Stimulated activated CD4-positive, alpha-beta T cell treated with anti-CD3 and anti-CD28 coated beads, Interleukin-2, amount 100 ng/mL, for 4 hours (primary cell): ENCODE data around the gene ARL10.

Experiments used
- DNase-seq: peaks from one replicate; pipeline ENCODE4 v3.0.0-alpha.2; 2020; ENCODE audit warnings: low read depth

The ARL10 gene

GRCh38 chr5:176410486-176411180, 45.3 kb downstream of the ARL10 start:
- DNase-seq, result no peak

GRCh38 chr5:176412517-176413254, 47.4 kb downstream of the ARL10 start:
- no peak for DNase-seq

GRCh38 chr5:176413255-176413565, 47.9 kb downstream of the ARL10 start:
- DNase-seq, result no peak

DNA sequence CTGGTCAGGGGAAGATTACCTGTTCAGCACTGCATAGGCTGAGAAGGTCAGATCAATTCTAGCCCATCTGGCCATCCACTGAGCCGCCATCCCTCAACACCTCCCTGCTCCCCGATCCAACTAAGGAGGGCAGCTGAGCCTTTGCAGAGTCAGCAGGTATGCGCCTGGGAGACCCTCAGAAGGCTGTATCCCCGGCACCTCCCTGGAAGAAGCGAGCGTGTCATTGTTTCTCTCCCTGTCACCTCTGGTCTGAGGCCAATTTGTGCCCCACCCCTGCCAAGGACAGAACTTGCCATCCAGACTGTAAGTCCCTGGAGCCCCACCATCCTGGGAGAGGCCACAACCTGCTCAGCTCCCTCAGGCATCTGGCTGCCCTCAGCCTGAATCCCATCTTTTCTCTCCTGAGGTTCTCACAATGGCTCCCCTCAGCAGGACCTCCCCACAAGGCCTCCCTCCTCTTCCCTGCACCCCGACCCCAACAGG, 48.5 kb downstream of the ARL10 start:
- no peak for DNase-seq

DNA sequence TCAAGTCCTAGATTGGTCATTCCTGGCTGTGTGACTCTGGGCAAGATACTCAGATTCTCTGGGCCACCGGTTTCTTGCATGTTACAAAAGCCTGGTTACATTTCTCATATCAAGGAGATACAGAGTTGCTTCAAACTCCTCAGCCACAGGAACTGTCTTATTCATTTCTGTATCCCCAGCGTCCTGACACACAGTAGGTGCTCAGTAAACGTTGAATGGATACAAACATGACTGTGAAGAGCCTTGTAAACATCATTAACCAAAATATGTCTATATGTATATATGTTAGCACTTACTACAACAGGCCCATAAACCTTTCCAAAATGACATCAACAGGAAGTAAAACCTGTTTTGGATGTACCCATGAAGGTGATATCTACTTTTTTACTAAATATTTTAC, 49.4 kb downstream of the ARL10 start:
- no peak for DNase-seq

- no peak for DNase-seq
Measured at GRCh38 chr5:176415240-176415951, 50.1 kb downstream of the ARL10 start.

GRCh38 chr5:176415952-176416924, 51.0 kb downstream of the ARL10 start, which contains the start of gene CLTB:
Gene CLTB (minus strand): TSS chr5:176416539. CDS start chr5:176416363, 176 bp downstream.
- DNase-seq, result peak; percentile 85

GRCh38 chr5:176416965-176417364, 51.7 kb downstream of the ARL10 start:
- no peak for DNase-seq

GRCh38 chr5:176418251-176418650, 53.0 kb downstream of the ARL10 start:
- no peak for DNase-seq

DNA sequence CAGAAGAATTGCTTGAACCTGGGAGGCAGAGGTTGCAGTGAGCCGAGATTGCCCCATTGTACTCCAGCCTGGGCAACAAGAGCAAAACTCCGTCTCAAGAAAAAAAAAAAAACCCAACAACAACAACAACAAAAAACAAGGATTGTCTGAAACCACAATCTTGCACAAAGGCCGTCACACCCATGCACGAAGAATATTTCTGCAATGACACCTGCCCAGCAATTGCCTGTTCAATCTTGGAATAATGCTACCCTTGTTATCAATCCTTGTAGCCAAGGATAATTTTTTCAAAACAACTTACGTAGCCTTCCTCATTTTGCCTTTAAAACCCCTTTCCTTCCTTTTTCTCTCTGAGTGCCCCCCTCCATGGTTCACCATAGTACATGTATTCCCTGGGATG, 54.8 kb downstream of the ARL10 start:
- no peak for DNase-seq

DNA sequence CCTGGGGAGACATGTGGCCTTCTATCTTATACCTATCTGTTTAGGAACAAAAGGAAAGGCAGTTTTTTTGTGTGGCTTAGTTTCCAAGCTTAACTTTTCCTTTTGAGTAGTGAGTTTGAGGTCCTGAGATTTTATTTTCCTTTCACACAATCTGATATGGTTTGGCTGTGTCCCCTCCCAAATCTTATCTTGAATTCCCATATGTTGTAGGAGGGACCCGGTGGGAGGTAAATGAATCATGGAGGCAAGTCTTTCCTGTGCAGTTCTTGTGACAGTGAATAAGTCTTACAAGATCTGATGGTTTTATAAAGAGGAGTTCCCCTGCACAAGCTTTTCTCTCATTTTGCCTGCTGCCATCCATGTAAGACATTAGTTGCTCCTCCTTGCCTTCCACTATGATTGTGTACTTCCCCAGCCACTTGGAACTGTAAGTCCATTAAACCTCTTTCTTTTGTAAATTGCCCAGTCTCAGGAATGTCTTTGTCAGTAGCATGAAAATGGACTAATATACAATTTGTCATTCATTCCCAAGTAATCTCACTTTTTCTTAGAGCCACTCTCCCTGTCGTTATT, 55.8 kb downstream of the ARL10 start:
- DNase-seq, result no peak

DNA sequence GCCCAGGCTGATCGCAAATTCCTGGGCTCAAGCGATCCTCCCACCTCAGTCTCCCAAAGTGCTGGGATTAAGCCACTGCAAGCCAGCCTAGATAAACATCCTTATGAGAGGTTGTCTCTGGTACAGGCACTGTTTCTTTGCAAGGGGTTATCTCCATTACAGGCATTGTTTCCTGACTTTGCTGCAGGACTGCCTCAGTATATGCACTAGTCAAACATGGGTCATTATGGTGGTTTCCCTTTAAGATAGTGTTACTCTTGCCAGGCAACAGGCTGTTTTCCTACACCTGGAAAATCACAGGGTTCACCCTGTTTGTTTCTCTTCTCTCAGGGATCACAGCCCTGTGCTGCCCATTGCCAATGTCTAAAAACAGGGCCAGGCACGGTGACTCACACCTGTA, 58.9 kb downstream of the ARL10 start:
- no peak for DNase-seq

DNA sequence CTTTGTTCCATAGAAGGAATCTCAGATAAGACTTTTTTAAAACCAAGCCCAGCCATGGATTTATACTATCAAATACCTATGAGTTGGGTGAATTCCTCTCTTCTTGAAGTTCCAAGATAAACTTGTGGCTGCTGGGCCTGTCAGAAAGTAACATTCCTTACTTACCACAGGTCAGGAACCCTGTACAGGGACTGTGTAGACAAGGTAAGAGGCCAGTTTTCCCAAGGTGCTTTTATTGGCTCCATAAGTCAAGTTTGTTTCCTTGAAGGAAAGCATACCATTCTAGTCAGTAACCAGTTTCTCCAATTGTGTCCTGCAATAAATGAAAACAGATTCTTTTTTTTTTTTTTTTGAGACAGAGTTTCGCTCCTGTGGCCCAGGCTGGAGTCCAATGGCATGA, 59.9 kb downstream of the ARL10 start:
- DNase-seq, result no peak

DNA sequence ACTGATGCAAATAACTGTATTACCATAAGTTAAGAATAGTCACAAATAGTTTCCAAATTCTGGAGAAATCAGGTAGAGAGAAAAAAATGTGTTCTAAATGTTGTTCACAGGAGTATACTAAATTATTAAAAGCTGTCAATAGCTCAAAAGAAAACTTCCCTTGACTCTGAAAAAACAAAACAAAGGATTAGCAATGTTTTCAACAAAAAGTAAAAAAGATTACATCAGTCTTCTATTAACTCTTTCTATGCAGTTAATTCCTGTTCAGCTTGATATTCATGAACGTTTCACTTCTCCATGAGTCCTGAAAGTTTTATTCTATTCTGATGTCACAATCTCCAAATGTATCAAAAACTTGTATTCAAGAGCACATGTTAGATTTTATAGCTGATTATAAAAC, 60.5 kb downstream of the ARL10 start:
- DNase-seq, result no peak

DNA sequence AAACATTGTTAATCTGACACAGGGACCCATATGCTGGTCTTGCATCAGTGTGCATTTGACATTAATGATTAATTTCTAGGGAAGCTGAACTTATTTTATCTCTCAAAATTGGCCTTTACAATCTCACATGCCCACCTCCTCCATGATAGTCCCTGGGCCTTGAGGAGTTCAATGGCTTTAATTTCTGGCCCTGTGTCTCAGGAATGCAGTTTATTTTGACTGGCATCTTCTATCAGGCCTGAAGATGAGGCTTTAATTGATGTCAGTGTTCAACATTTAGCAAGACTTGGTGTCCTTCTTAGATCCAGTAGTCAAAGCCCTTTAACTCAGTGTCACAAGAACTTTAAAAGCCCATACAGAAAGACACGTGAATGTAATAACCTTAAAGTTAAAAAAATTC, 61.6 kb downstream of the ARL10 start:
- DNase-seq, result no peak

- DNase-seq, result no peak
Measured at GRCh38 chr5:176427971-176428370, 62.7 kb downstream of the ARL10 start.

- no peak for DNase-seq
Measured at GRCh38 chr5:176429972-176430371, 64.7 kb downstream of the ARL10 start.
